Parathyroid adenoma (tissue), 2 donors: ENCODE measurements around the gene GUCY1A2.

Experiments used
- H2AFZ ChIP-seq: fragments of 300-600 bp; sonication (generic); one replicate; pipeline ENCODE4 v1.7.0; 2017; ENCODE audit warnings: antibody characterized with exemption, mild to moderate bottlenecking
- H3K27ac ChIP-seq: fragments of 300-600 bp; sonication (generic); one replicate; pipeline ENCODE4 v1.7.0; 2017
- H3K27me3 ChIP-seq: fragments of 300-600 bp; sonication (generic); one replicate; pipeline ENCODE4 v1.7.0; 2017; ENCODE audit warnings: low read length; ENCODE audit not compliant: control insufficient read depth, insufficient read depth
- H3K36me3 ChIP-seq: fragments of 300-600 bp; sonication (generic); one replicate; pipeline ENCODE4 v1.7.0; 2017; ENCODE audit warnings: low read length; ENCODE audit not compliant: control insufficient read depth, insufficient read depth
- H3K4me1 ChIP-seq: fragments of 300-600 bp; sonication (generic); one replicate; pipeline ENCODE4 v1.7.0; 2017; ENCODE audit warnings: control low read depth
- H3K4me2 ChIP-seq: fragments of 300-600 bp; sonication (generic); one replicate; pipeline ENCODE4 v1.7.0; 2017; ENCODE audit warnings: low read length
- H3K4me3 ChIP-seq: fragments of 300-600 bp; sonication (generic); one replicate; pipeline ENCODE4 v1.7.0; 2017; ENCODE audit warnings: low read depth, low read length
- H3K79me2 ChIP-seq: fragments of 300-600 bp; sonication (generic); one replicate; pipeline ENCODE4 v1.7.0; 2017; ENCODE audit warnings: control low read depth
- H3K9ac ChIP-seq: fragments of 300-600 bp; sonication (generic); one replicate; pipeline ENCODE4 v1.7.0; 2017; ENCODE audit warnings: mild to moderate bottlenecking
- H3K9me3 ChIP-seq: fragments of 300-600 bp; sonication (generic); one replicate; pipeline ENCODE4 v1.7.0; 2017; ENCODE audit warnings: low read length; ENCODE audit not compliant: control insufficient read depth
- CTCF ChIP-seq: fragments of 300-600 bp; sonication (generic); IDR thresholded peaks from one replicate; pipeline ENCODE4 v1.7.0; 2017; ENCODE audit warnings: antibody characterized with exemption, mild to moderate bottlenecking
- donor health status: primary hyperparathyroidism.

Gene GUCY1A2

GRCh38 chr11:106815209-106815608 lies 203.1 kb downstream of the GUCY1A2 start:
- Histone ChIP-seq H3K4me2 (no peak overlapping the region), H2AFZ (no peak overlapping the region), H3K4me3 (no peak overlapping the region), H3K27ac (no peak overlapping the region), H3K27me3 (no peaks in the 10 kb centered on the region), H3K9ac (no peak overlapping the region), H3K79me2 (no peaks in the 10 kb centered on the region), H3K4me1 (no peaks in the 10 kb centered on the region), H3K36me3 (no peaks in the 10 kb centered on the region), H3K9me3 (no peaks in the 10 kb centered on the region)
- TF ChIP-seq CTCF = no peak

- H3K9me3 ChIP-seq = no peaks in the 10 kb centered on the region
- H3K9ac ChIP-seq = no peak overlapping the region
- H3K27me3 ChIP-seq = no peaks in the 10 kb centered on the region
- no peak overlapping the region for H3K27ac ChIP-seq
- H3K36me3 ChIP-seq = no peaks in the 10 kb centered on the region
- no peaks in the 10 kb centered on the region for H3K4me1 ChIP-seq
- H2AFZ ChIP-seq = no peak overlapping the region
- no peak overlapping the region for H3K4me3 ChIP-seq
- no peaks in the 10 kb centered on the region for H3K79me2 ChIP-seq
- TF ChIP-seq CTCF = no peak
- no peak overlapping the region for H3K4me2 ChIP-seq
Observed at GRCh38 chr11:106813806-106814205, 204.5 kb downstream of the GUCY1A2 start.

GRCh38 chr11:106794058-106794457 lies 224.2 kb downstream of the GUCY1A2 start:
- H3K9me3 ChIP-seq = no peaks in the 10 kb centered on the region
- H2AFZ ChIP-seq = no peak overlapping the region
- H3K27me3 ChIP-seq = no peaks in the 10 kb centered on the region

GRCh38 chr11:106789406-106789805 lies 228.9 kb downstream of the GUCY1A2 start:
- no peak for TF ChIP-seq CTCF
- no peak overlapping the region for H3K4me3 ChIP-seq
- H3K79me2 ChIP-seq = no peaks in the 10 kb centered on the region

More at GRCh38 chr11:106794058-106794457, 224.2 kb downstream of the GUCY1A2 start:
- H3K79me2 ChIP-seq = no peaks in the 10 kb centered on the region
- H3K9ac ChIP-seq = no peak overlapping the region
- no peaks in the 10 kb centered on the region for H3K4me1 ChIP-seq
- no peak for TF ChIP-seq CTCF
- H3K36me3 ChIP-seq = no peaks in the 10 kb centered on the region
- H3K4me3 ChIP-seq = no peak overlapping the region
- H3K27ac ChIP-seq = no peak overlapping the region
- H3K4me2 ChIP-seq = no peak overlapping the region

GRCh38 chr11:106787454-106787853 lies 230.8 kb downstream of the GUCY1A2 start:
- Histone ChIP-seq H3K79me2 (no peaks in the 10 kb centered on the region), H3K4me3 (no peak overlapping the region), H3K27me3 (no peaks in the 10 kb centered on the region), H3K9me3 (no peaks in the 10 kb centered on the region), H3K4me2 (no peak overlapping the region), H2AFZ (no peak overlapping the region), H3K36me3 (no peaks in the 10 kb centered on the region), H3K27ac (no peak overlapping the region), H3K4me1 (no peaks in the 10 kb centered on the region), H3K9ac (no peak overlapping the region)
- no peak for TF ChIP-seq CTCF

More at GRCh38 chr11:106789406-106789805, 228.9 kb downstream of the GUCY1A2 start:
- no peak overlapping the region for H3K9ac ChIP-seq
- H3K4me2 ChIP-seq = no peak overlapping the region
- no peaks in the 10 kb centered on the region for H3K36me3 ChIP-seq
- no peaks in the 10 kb centered on the region for H3K27me3 ChIP-seq
- no peak overlapping the region for H3K27ac ChIP-seq
- no peak overlapping the region for H2AFZ ChIP-seq
- no peaks in the 10 kb centered on the region for H3K9me3 ChIP-seq
- no peaks in the 10 kb centered on the region for H3K4me1 ChIP-seq
